OCI-M2 (cell line): ENCODE measurements around the gene LORICRIN.

Source experiments
- DNase-seq: peaks from one replicate; lab custom pipeline; 2025; ENCODE audit not compliant: unreplicated experiment; lab: John Stamatoyannopoulos, UW

LORICRIN gene

GRCh38 chr1:153302308-153302707, 42.8 kb downstream of the LORICRIN start:
- no peak for DNase-seq

- no peak for DNase-seq
Measured at GRCh38 chr1:153305682-153306081, 46.2 kb downstream of the LORICRIN start.

GRCh38 chr1:153306303-153307220, 47.1 kb downstream of the LORICRIN start:
- no peak for DNase-seq

- no peak for DNase-seq
Measured at GRCh38 chr1:153307221-153307600, 47.7 kb downstream of the LORICRIN start.

- no peak for DNase-seq
Measured at GRCh38 chr1:153308540-153308939, 49.1 kb downstream of the LORICRIN start.

GRCh38 chr1:153309441-153309840, 50.0 kb downstream of the LORICRIN start:
- no peak for DNase-seq

- DNase-seq: no peak
Measured at GRCh38 chr1:153310526-153310925, 51.0 kb downstream of the LORICRIN start.
